ENCODE data around the gene CSRNP3. TPM values are rescaled to one million over a fixed set of nuclear protein-coding genes. Genes with fewer than 3 reads are reported as not detected.

CSRNP3 gene
- total and polyA plus RNA-seq, 11 donors: 0.87 to 10.6 (median 4.4) TPM

DNA sequence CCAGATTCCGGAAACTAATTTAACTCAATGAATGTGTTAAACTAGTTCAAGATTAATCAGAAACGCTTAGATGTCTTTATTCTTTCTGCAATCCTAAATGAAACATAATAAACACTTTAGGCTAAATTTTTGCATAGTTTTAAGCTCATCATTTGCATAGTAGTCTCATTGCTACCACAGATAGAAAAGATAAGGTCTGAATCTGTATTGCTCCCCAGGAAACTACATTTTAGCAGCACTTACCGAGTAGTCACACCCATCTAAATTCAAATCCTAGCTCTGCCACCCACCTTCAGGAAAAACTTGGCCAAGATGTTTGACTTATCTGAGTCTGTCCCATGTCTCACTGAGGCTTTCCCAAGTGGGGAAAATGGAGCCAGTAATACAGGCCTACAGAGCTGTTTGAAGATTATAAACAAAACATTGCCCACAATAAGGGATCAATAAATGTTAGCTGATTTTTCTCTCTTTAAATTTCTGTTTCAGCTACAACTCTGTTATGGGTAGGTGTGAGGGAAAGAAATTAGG is 237.5 kb downstream of the CSRNP3 start:
- TF ChIP-seq POLR2A (IDR thresholded peaks at IDR 0.05) (no peak), CTCF (IDR thresholded peaks at IDR 0.05) (no peak)
- DNase-seq: no peak
- ATAC-seq: no peak
- H3K27ac ChIP-seq: no peak overlapping the region
- no peaks in the 10 kb centered on the region for H3K4me1 ChIP-seq
- H3K27me3 ChIP-seq: no peaks in the 10 kb centered on the region
- WGBS, 4 donors: 72 to 77% (median 73%) methylated on average over 3 of the region's 3 CpGs
- intact Hi-C loops (cut with DNase I): no loop called here
- peaks cover 0 to 4% (median 0%) of the 10 kb centered on the region in 12 donors for H3K9me3 ChIP-seq
- no peaks in the 10 kb centered on the region for H3K36me3 ChIP-seq
- H3K4me3 ChIP-seq: no peak overlapping the region

DNA sequence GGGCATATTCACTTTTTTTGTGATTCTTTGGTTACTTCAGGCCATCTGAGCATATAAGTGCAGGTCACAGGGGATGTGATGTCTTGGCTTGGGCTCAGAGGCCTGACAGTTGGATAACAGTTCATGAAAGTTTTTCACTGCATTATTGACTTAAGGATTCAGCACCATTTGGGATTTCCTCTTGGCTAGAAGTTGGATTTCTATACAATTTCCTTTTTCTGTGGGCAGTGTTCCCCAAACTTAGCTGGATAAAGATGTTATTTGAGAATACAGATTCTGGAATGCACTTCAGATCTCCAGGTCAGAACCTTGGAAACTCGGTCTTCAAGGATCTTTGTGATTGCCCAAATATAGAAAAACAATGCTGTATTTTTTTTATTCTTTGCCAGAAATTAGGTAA is 246.6 kb downstream of the CSRNP3 start:
- Histone ChIP-seq H3K36me3 (no peaks in the 10 kb centered on the region), H3K4me1 (peaks cover 0 to 4% (median 0%) of the 10 kb centered on the region in 12 donors), H3K4me3 (no peak overlapping the region), H3K27me3 (peaks cover 0 to 3% (median 0%) of the 10 kb centered on the region in 9 donors), H3K9me3 (peaks cover 0 to 4% (median 0%) of the 10 kb centered on the region in 12 donors), H3K27ac (no peak overlapping the region)
- ATAC-seq (no peak), DNase-seq (no peak)
- intact Hi-C loops (cut with DNase I): no loop called here
- TF ChIP-seq CTCF (IDR thresholded peaks at IDR 0.05) (no peak), POLR2A (IDR thresholded peaks at IDR 0.05) (no peak)
- 40 to 53% (median 47%) methylated on average over 1 of the region's 1 CpG for WGBS, 4 donors

DNA sequence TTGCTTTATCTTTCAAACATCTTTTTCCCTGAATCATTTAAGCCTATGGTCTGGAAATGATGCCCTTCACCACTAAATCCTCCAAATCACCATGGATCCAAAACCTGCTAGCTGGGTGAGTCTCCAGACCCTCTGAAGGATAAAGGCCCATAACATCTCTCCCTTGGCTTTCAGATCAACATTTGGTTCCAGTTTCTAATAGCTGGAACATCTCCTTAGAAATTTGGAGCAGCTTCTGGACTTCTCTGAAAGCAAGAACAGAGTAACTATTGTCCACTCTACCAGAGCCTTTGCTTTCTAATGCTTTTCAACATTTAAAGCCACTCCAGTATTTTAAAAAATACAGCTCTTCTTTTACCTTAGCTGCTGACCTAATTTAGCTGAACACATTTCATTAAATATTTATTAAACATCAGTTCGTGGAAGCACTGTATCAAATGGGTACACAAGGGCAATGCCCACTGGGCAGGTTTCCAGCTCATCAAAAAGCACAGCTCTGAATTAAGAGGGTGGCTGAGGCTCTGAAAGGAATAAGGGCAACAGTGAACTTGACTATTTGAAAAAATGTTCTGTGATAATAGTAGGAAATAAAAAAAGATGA is 249.2 kb downstream of the CSRNP3 start:
- no peaks in the 10 kb centered on the region for H3K9me3 ChIP-seq
- DNase-seq: no peak
- intact Hi-C loops (cut with DNase I): no loop called here
- no peak for TF ChIP-seq CTCF (IDR thresholded peaks at IDR 0.05)
- TF ChIP-seq POLR2A (IDR thresholded peaks at IDR 0.05): no peak
- H3K27me3 ChIP-seq: peaks cover 0 to 9% (median 0%) of the 10 kb centered on the region in 9 donors
- no peaks in the 10 kb centered on the region for H3K36me3 ChIP-seq
- 53 to 71% (median 67%) methylated on average over 1 of the region's 1 CpG for WGBS, 4 donors
- no peak for ATAC-seq
- peaks cover 0 to 4% (median 0%) of the 10 kb centered on the region in 12 donors for H3K4me1 ChIP-seq
- H3K27ac ChIP-seq: no peak overlapping the region
- no peak overlapping the region for H3K4me3 ChIP-seq

DNA sequence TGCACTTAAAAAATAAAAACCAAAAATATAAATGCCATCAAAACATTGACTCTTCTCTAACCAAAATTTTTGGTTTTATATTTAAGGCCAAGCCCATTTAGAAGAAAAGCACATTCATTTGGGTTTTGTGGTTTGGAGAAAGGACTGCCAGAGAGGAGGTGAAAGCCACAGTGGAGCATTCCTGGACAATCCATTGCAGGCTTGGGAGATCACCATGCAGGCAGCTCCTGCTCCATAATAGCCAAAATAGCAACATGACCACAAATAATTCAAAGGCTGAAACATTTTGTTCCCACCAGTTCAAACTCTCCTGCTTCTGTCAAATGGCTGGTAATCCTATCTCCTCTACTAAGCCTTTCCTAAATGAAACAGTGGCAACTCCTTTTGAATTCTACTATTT is 251.0 kb downstream of the CSRNP3 start:
- TF ChIP-seq CTCF (IDR thresholded peaks at IDR 0.05) (no peak), POLR2A (IDR thresholded peaks at IDR 0.05) (no peak)
- intact Hi-C loops (cut with DNase I): no loop called here
- DNase-seq (no peak), ATAC-seq (no peak)
- no peaks in the 10 kb centered on the region for H3K9me3 ChIP-seq
- H3K27me3 ChIP-seq: peaks cover 0 to 10% (median 0%) of the 10 kb centered on the region in 9 donors
- no peak overlapping the region for H3K27ac ChIP-seq
- no peak overlapping the region for H3K4me3 ChIP-seq
- H3K4me1 ChIP-seq: peaks cover 0 to 4% (median 0%) of the 10 kb centered on the region in 12 donors
- no peaks in the 10 kb centered on the region for H3K36me3 ChIP-seq

Data from heart left ventricle (tissue), 16 donors.